NCI-H345 treated with DMSO at 0.1 percent for 48 hours (cell line): ENCODE data around the gene MAZ.
"Not testable (repeated sequence)": the region's sequence is repeated elsewhere in the genome, so short reads cannot be mapped to it uniquely, and the experiment has no call there.

Experiments
- DNase-seq: peaks from one replicate; lab custom pipeline; 2025; ENCODE audit not compliant: unreplicated experiment; lab: John Stamatoyannopoulos, UW

Gene MAZ

GRCh38 chr16:29784157-29784556 is 22.2 kb upstream of the MAZ start:
- no peak for DNase-seq

- no peak for DNase-seq
These were observed 21.3 kb upstream of the MAZ start for GRCh38 chr16:29784901-29785500.

GRCh38 chr16:29787155-29787554 is 19.2 kb upstream of the MAZ start:
- DNase-seq = not testable (repeated sequence)

GRCh38 chr16:29789775-29790182 is 16.6 kb upstream of the MAZ start:
- no peak for DNase-seq

- peak; percentile 99 for DNase-seq
These were observed 16.0 kb upstream of the MAZ start, which contains the start of gene KIF22 for GRCh38 chr16:29790183-29790948. TSS of gene KIF22 (plus strand) at chr16:29790751. CDS start at chr16:29790760, 9 bp downstream.

GRCh38 chr16:29790949-29791844 is 15.1 kb upstream of the MAZ start:
- DNase-seq = no peak

GRCh38 chr16:29791845-29792807 is 14.2 kb upstream of the MAZ start:
- DNase-seq = no peak

GRCh38 chr16:29793153-29793552 is 13.2 kb upstream of the MAZ start:
- not testable (repeated sequence) for DNase-seq

GRCh38 chr16:29794231-29794710 is 12.1 kb upstream of the MAZ start:
- no peak for DNase-seq

GRCh38 chr16:29802416-29802935 is 3.9 kb upstream of the MAZ start:
- DNase-seq = no peak

GRCh38 chr16:29804020-29804419 is 2.3 kb upstream of the MAZ start:
- no peak for DNase-seq

- peak; percentile 29 for DNase-seq
These were observed 1.7 kb upstream of the MAZ start for GRCh38 chr16:29804455-29805231.

GRCh38 chr16:29805232-29806098 is 864 bp upstream of the MAZ start:
- peak; percentile 100 for DNase-seq

GRCh38 chr16:29806641-29807425 is 504 bp downstream of the MAZ start:
- peak; percentile 51 for DNase-seq

GRCh38 chr16:29807426-29808218 is 1.3 kb downstream of the MAZ start:
- peak; percentile 81 for DNase-seq

GRCh38 chr16:29808219-29808900 is 2.0 kb downstream of the MAZ start:
- DNase-seq = no peak
